Measurements from ENCODE around the gene DAPL1.

The DAPL1 gene

DNA sequence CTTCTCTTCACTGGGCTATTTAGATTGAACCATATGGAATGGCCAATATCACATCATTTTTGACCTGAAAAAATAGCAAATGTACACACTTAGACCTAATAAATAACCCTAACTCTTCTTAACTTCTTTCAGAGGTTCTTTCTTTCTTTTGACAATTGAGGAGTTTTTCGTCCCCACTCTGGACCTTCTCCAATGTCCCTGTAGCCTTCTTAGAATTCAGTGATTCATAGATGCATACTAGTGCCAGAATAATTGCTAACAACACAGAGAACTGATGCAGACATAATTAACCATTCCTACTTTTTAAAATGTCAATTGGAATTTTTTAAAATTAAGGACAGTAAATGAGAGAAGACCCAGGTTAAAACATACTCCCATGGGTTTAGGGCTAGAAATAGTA lies 20.0 kb downstream of the DAPL1 start:
- Histone ChIP-seq H3K27ac (ENCODE audit: extremely low read depth, low read depth, low read length) (no peak overlapping the region), H3K4me3 (ENCODE audit: low read depth, low read length) (no peak overlapping the region), H3K36me3 (ENCODE audit: control insufficient read depth in 2 of 2, insufficient read depth in 1 of 2, low read length in 2 of 2) (no peaks in the 10 kb centered on the region), H3K9me3 (ENCODE audit: control insufficient read depth, insufficient read depth, low read depth, low read length) (no peaks in the 10 kb centered on the region), H3K4me1 (ENCODE audit: control insufficient read depth, insufficient read depth, low read length) (peaks cover 5% of the 10 kb centered on the region; the same call in 1 of the 2 replicates)
- ChIA-PET POLR2A (no interaction called here), CTCF (interaction anchor here (0.7 to 1.1 kb wide), 2 partner anchors 12 to 791 kb away, joined by 3 read pairs; no protein-coding TSS in a partner anchor)
- TF ChIP-seq ZNF501 (tag by site-specific recombination; IDR thresholded peaks at IDR 0.05) (no peak), ZNF529 (tag by site-specific recombination; IDR thresholded peaks at IDR 0.05; ENCODE audit: insufficient replicate concordance) (no peak), ZNF2 (tag by site-specific recombination; IDR thresholded peaks at IDR 0.05) (no peak)
- TF ChIP-seq, protein P1, sequence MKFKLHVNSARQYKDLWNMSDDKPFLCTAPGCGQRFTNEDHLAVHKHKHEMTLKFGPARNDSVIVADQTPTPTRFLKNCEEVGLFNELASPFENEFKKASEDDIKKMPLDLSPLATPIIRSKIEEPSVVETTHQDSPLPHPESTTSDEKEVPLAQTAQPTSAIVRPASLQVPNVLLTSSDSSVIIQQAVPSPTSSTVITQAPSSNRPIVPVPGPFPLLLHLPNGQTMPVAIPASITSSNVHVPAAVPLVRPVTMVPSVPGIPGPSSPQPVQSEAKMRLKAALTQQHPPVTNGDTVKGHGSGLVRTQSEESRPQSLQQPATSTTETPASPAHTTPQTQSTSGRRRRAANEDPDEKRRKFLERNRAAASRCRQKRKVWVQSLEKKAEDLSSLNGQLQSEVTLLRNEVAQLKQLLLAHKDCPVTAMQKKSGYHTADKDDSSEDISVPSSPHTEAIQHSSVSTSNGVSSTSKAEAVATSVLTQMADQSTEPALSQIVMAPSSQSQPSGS (tag by site-specific recombination; IDR thresholded peaks at IDR 0.05; ENCODE audit: low read depth) = no peak
- TF ChIP-seq, protein P2, sequence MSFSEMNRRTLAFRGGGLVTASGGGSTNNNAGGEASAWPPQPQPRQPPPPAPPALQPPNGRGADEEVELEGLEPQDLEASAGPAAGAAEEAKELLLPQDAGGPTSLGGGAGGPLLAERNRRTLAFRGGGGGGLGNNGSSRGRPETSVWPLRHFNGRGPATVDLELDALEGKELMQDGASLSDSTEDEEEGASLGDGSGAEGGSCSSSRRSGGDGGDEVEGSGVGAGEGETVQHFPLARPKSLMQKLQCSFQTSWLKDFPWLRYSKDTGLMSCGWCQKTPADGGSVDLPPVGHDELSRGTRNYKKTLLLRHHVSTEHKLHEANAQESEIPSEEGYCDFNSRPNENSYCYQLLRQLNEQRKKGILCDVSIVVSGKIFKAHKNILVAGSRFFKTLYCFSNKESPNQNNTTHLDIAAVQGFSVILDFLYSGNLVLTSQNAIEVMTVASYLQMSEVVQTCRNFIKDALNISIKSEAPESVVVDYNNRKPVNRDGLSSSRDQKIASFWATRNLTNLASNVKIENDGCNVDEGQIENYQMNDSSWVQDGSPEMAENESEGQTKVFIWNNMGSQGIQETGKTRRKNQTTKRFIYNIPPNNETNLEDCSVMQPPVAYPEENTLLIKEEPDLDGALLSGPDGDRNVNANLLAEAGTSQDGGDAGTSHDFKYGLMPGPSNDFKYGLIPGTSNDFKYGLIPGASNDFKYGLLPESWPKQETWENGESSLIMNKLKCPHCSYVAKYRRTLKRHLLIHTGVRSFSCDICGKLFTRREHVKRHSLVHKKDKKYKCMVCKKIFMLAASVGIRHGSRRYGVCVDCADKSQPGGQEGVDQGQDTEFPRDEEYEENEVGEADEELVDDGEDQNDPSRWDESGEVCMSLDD (tag by site-specific recombination; IDR thresholded peaks at IDR 0.05) = no peak
- TF ChIP-seq, protein P3, sequence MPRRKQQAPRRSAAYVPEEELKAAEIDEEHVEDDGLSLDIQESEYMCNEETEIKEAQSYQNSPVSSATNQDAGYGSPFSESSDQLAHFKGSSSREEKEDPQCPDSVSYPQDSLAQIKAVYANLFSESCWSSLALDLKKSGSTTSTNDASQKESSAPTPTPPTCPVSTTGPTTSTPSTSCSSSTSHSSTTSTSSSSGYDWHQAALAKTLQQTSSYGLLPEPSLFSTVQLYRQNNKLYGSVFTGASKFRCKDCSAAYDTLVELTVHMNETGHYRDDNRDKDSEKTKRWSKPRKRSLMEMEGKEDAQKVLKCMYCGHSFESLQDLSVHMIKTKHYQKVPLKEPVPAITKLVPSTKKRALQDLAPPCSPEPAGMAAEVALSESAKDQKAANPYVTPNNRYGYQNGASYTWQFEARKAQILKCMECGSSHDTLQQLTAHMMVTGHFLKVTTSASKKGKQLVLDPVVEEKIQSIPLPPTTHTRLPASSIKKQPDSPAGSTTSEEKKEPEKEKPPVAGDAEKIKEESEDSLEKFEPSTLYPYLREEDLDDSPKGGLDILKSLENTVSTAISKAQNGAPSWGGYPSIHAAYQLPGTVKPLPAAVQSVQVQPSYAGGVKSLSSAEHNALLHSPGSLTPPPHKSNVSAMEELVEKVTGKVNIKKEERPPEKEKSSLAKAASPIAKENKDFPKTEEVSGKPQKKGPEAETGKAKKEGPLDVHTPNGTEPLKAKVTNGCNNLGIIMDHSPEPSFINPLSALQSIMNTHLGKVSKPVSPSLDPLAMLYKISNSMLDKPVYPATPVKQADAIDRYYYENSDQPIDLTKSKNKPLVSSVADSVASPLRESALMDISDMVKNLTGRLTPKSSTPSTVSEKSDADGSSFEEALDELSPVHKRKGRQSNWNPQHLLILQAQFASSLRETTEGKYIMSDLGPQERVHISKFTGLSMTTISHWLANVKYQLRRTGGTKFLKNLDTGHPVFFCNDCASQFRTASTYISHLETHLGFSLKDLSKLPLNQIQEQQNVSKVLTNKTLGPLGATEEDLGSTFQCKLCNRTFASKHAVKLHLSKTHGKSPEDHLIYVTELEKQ (tag by site-specific recombination; IDR thresholded peaks at IDR 0.05; ENCODE audit: borderline replicate concordance) = no peak
- TF ChIP-seq, protein P4, sequence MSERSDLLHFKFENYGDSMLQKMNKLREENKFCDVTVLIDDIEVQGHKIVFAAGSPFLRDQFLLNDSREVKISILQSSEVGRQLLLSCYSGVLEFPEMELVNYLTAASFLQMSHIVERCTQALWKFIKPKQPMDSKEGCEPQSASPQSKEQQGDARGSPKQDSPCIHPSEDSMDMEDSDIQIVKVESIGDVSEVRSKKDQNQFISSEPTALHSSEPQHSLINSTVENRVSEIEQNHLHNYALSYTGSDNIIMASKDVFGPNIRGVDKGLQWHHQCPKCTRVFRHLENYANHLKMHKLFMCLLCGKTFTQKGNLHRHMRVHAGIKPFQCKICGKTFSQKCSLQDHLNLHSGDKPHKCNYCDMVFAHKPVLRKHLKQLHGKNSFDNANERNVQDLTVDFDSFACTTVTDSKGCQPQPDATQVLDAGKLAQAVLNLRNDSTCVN (tag by site-specific recombination; optimal IDR thresholded peaks at IDR 0.05) = no peak

DNA sequence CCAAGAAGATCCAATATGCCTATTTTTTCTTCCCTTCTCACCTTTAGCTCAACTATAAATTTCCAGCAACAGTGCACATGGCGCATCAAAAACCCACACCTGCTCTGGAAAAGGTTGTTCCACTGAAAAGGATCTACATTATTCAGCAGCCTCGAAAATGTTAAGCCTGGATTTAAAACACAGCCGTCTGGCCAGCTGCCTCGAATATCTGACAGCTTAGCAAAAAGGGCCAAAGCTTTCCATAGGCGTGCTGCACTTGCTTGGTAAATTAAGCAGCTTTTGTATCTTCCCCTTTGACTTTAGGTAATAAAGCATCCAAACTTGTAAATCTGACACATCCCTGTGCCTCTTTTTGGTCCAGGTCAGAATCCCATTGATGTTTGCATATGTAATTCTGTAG lies 20.5 kb downstream of the DAPL1 start:
- no peaks in the 10 kb centered on the region for H3K36me3 ChIP-seq (ENCODE audit: control insufficient read depth in 2 of 2, insufficient read depth in 1 of 2, low read length in 2 of 2)
- peaks cover 5% of the 10 kb centered on the region; the same call in 1 of the 2 replicates for H3K4me1 ChIP-seq (ENCODE audit: control insufficient read depth, insufficient read depth, low read length)
- POLR2A ChIA-PET = no interaction called here
- H3K9me3 ChIP-seq (ENCODE audit: control insufficient read depth, insufficient read depth, low read depth, low read length) = no peaks in the 10 kb centered on the region
- CTCF ChIA-PET = interaction anchor here (1.1 kb wide), 1 partner anchor 791 kb away, joined by 3 read pairs; no protein-coding TSS in a partner anchor
- H3K27ac ChIP-seq (ENCODE audit: extremely low read depth, low read depth, low read length) = no peak overlapping the region
- TF ChIP-seq ZNF76 (tag by site-specific recombination; IDR thresholded peaks at IDR 0.05; ENCODE audit: borderline replicate concordance, low read depth) = no peak
- no peak for TF ChIP-seq ZNF837 (tag by site-specific recombination; IDR thresholded peaks at IDR 0.05)
- TF ChIP-seq, protein P5, sequence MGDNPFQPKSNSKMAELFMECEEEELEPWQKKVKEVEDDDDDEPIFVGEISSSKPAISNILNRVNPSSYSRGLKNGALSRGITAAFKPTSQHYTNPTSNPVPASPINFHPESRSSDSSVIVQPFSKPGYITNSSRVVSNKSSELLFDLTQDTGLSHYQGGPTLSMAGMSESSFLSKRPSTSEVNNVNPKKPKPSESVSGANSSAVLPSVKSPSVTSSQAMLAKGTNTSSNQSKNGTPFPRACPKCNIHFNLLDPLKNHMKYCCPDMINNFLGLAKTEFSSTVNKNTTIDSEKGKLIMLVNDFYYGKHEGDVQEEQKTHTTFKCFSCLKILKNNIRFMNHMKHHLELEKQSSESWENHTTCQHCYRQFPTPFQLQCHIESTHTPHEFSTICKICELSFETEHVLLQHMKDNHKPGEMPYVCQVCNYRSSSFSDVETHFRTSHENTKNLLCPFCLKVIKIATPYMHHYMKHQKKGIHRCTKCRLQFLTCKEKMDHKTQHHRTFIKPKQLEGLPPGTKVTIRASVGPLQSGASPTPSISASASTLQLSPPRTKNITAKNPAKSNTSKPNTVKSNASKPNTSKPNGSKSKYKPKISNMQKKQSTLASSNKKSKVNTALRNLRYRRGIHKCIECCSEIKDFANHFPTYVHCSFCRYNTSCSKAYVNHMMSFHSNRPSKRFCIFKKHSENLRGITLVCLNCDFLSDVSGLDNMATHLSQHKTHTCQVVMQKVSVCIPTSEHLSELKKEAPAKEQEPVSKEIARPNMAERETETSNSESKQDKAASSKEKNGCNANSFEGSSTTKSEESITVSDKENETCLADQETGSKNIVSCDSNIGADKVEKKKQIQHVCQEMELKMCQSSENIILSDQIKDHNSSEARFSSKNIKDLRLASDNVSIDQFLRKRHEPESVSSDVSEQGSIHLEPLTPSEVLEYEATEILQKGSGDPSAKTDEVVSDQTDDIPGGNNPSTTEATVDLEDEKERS (tag by site-specific recombination; IDR thresholded peaks at IDR 0.05) = no peak
- no peak for TF ChIP-seq ZNF324 (tag by site-specific recombination; IDR thresholded peaks at IDR 0.05)
- no peak overlapping the region for H3K4me3 ChIP-seq (ENCODE audit: low read depth, low read length)
